22Rv1 (cell line): Measurements from ENCODE around the gene CUX1.
"Not testable (repeated sequence)": the region's sequence is repeated elsewhere in the genome, so short reads cannot be mapped to it uniquely, and the experiment has no call there.

Source experiments
- H3K27ac ChIP-seq: fragments of 450-650 bp; 2 replicates; pipeline ENCODE4 v1.5.1; 2017
- CTCF ChIP-seq: fragments of 450-650 bp; IDR thresholded peaks from 2 replicates; pipeline ENCODE4 v1.5.1; 2017; ENCODE audit warnings: mild to moderate bottlenecking
- ZFX ChIP-seq: fragments of 450-650 bp; IDR thresholded peaks from 2 replicates; pipeline ENCODE4 v1.6.1; 2017; ENCODE audit warnings: antibody characterized with exemption, borderline replicate concordance

Gene CUX1

GRCh38 chr7:101829821-101830220 lies 12.4 kb downstream of the CUX1 start:
- no peak for TF ChIP-seq ZFX
- no peak for TF ChIP-seq CTCF
- H3K27ac ChIP-seq: no peak overlapping the region

- H3K27ac ChIP-seq: not testable (repeated sequence)
Measured at GRCh38 chr7:101831396-101831795, 14.0 kb downstream of the CUX1 start.

GRCh38 chr7:101832205-101832631 lies 14.8 kb downstream of the CUX1 start:
- no peak overlapping the region for H3K27ac ChIP-seq
- no peak for TF ChIP-seq CTCF

- no peak for TF ChIP-seq CTCF
- TF ChIP-seq ZFX: no peak
- no peak overlapping the region for H3K27ac ChIP-seq
Measured at GRCh38 chr7:101832685-101833375, 15.4 kb downstream of the CUX1 start.

GRCh38 chr7:101833799-101834198 lies 16.4 kb downstream of the CUX1 start:
- TF ChIP-seq CTCF (no peak), ZFX (no peak)
- H3K27ac ChIP-seq: no peak overlapping the region

- no peak for TF ChIP-seq ZFX
- no peak for TF ChIP-seq CTCF
- no peak overlapping the region for H3K27ac ChIP-seq
Measured at GRCh38 chr7:101835136-101835535, 17.7 kb downstream of the CUX1 start.

GRCh38 chr7:101837433-101837832 lies 20.0 kb downstream of the CUX1 start:
- H3K27ac ChIP-seq: not testable (repeated sequence)

- H3K27ac ChIP-seq: no peak overlapping the region
- TF ChIP-seq ZFX: no peak
- no peak for TF ChIP-seq CTCF
Measured at GRCh38 chr7:101838837-101839483, 21.5 kb downstream of the CUX1 start.
